Measurements from ENCODE around the gene PCCA. TPM values are rescaled to one million over a fixed set of nuclear protein-coding genes. Genes with fewer than 3 reads are reported as not detected.

The PCCA gene
- total RNA-seq, 2 donors from 2014 or later, result 19.6 to 38.6 TPM

DNA sequence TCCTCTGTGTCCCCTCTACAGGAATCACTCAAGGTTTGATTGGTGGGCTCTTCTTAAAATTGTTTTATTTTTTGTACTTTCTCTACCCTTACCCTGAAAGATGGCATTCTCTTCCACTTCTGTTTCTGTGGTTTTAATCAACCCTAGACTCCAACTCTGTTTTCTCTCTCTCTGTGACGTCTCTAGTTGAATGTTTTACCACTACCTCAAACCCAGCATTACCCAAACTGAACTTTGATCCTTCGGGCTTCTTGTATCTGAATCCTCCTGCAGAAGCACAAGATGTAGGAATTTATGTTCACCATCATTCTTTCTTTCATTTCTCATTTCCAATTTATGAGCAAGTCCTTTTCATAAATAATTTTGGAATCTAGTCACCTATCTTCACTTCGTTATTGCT is 39.9 kb downstream of the PCCA start:
- H3K27me3 ChIP-seq, result no peaks in the 10 kb centered on the region
- no peak overlapping the region for H3K27ac ChIP-seq
- H3K9me3 ChIP-seq, result no peaks in the 10 kb centered on the region
- peaks cover 0 to 12% of the 10 kb centered on the region in 2 donors for H3K4me1 ChIP-seq
- no peak overlapping the region for H3K4me3 ChIP-seq
- TF ChIP-seq, protein P1, sequence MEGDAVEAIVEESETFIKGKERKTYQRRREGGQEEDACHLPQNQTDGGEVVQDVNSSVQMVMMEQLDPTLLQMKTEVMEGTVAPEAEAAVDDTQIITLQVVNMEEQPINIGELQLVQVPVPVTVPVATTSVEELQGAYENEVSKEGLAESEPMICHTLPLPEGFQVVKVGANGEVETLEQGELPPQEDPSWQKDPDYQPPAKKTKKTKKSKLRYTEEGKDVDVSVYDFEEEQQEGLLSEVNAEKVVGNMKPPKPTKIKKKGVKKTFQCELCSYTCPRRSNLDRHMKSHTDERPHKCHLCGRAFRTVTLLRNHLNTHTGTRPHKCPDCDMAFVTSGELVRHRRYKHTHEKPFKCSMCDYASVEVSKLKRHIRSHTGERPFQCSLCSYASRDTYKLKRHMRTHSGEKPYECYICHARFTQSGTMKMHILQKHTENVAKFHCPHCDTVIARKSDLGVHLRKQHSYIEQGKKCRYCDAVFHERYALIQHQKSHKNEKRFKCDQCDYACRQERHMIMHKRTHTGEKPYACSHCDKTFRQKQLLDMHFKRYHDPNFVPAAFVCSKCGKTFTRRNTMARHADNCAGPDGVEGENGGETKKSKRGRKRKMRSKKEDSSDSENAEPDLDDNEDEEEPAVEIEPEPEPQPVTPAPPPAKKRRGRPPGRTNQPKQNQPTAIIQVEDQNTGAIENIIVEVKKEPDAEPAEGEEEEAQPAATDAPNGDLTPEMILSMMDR (IDR thresholded peaks at IDR 0.05), result no peak
- no peak for DNase-seq (ENCODE audit: low spot score)
- H3K36me3 ChIP-seq, result no peaks in the 10 kb centered on the region

DNA sequence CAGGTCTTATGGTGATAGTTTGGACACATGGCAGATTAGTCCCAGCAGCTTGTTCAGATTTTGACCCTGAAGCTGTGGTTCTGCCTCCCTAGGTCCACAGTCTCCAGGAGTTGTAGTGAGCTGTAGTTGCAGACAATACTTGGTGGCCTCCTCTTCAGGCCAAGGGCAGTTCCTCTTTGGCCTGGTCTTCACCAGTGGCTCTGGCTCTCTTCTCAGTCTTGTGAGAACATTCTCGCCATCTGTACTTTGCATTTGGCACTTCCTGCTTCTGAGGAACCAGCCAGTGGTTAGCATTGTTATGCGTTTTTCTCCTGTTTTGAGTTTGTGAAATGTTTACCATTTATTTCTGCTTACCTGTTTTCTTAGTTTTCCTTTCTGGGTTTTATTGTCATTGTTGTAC is 40.7 kb downstream of the PCCA start:
- Histone ChIP-seq H3K4me3 (no peak overlapping the region), H3K36me3 (no peaks in the 10 kb centered on the region), H3K27me3 (no peaks in the 10 kb centered on the region), H3K4me1 (peaks cover 0 to 12% of the 10 kb centered on the region in 2 donors), H3K27ac (no peak overlapping the region), H3K9me3 (no peaks in the 10 kb centered on the region)
- TF ChIP-seq, protein P1 (IDR thresholded peaks at IDR 0.05), result no peak
- DNase-seq (ENCODE audit: low spot score), result no peak

DNA sequence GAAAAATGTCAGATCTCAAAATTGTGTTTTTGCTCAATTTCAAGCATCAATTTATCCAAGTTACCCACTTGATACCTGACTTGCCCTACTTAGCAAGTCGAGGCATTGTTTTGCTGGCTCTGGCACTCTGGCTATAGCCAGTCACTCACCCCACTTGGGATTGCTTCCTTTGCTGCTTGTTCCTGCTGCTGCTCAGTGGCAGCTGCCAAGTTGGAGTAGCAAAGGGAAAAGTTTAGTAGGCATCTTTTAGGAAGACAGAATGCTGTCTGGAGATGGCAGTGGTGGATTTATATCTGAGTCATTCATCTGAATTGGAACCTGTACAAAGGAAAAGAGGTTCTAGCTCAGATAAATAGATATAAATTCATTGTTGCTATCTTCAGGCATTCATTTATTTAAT is 41.2 kb downstream of the PCCA start:
- DNase-seq (ENCODE audit: low spot score), result no peak
- no peak overlapping the region for H3K4me3 ChIP-seq
- H3K27me3 ChIP-seq, result no peaks in the 10 kb centered on the region
- H3K36me3 ChIP-seq, result no peaks in the 10 kb centered on the region
- H3K4me1 ChIP-seq, result peaks cover 0 to 12% of the 10 kb centered on the region in 2 donors
- H3K27ac ChIP-seq, result no peak overlapping the region
- no peaks in the 10 kb centered on the region for H3K9me3 ChIP-seq
- TF ChIP-seq, protein P1 (IDR thresholded peaks at IDR 0.05), result no peak

DNA sequence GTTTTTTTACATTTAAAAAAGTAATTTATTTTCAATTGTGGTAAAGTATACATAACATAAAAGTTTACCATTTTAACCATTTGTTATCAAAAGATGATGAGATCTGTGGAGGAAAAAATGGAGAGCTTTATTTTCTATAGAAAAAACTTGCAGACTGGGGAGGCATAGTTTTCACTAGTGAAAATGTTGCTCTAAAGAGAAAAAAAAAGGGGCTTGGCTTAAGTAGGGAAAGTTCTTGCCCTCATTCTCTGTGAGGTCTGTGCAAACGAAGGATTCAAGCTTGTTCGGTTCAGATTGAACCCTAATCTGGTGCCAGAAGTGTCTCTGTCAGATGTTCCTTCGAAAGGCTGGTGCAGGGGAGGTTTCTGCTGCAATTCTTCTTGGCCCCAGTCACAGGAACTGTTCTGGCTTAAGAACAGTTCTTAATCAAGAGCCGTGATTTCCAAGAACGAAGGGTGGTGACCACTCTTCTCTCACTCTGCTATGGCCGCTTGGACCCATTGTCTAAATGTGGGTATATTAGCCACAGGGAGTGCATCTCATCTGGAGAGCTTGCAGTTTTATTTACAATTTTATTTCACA is 42.1 kb downstream of the PCCA start:
- no peak for DNase-seq (ENCODE audit: low spot score)
- TF ChIP-seq, protein P1 (IDR thresholded peaks at IDR 0.05), result no peak
- Histone ChIP-seq H3K4me1 (peaks cover 0 to 12% of the 10 kb centered on the region in 2 donors), H3K27me3 (no peaks in the 10 kb centered on the region), H3K27ac (no peak overlapping the region), H3K4me3 (no peak overlapping the region), H3K36me3 (no peaks in the 10 kb centered on the region), H3K9me3 (no peaks in the 10 kb centered on the region)

DNA sequence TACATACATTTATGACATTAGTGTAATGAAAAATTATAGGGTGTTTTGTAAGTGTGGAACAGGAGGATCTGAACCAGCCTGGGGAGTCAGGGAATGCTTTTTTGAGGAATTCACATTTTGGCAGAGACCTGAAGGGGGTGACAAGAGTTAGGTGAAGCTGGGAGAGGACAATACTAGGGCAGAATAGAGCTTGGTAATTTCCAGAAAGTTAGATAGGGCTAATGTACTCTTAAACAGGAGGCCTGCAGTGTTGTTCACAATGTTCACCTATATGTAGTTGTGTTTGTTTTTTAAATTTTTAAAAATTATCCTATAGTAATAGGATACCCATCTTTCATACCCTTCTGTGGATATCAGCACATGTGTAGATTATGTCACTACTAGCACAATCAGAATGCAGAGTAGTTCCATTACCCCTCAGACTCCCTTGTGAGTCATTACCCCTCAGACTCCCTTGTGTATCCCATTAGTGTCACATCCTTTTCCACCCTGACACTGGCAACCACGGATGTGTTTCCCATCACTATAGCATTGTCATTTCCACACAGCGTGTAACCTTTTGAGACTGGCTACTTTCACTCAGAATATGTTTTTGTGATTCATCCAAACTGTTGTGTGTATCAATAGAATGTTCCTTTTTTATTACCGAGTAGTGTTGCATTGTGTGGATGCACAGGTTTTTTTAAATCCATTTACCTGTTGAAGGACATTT is 43.1 kb downstream of the PCCA start:
- no peak overlapping the region for H3K4me3 ChIP-seq
- DNase-seq (ENCODE audit: low spot score), result no peak
- H3K4me1 ChIP-seq, result peaks cover 0 to 12% of the 10 kb centered on the region in 2 donors
- no peak overlapping the region for H3K27ac ChIP-seq
- TF ChIP-seq, protein P1 (IDR thresholded peaks at IDR 0.05), result no peak
- H3K9me3 ChIP-seq, result no peaks in the 10 kb centered on the region
- no peaks in the 10 kb centered on the region for H3K27me3 ChIP-seq
- no peaks in the 10 kb centered on the region for H3K36me3 ChIP-seq
